GM15510 (cell line): ENCODE results near the gene MCF2L.

Experiments
- POLR2A ChIP-seq: IDR thresholded peaks from 3 replicates; pipeline ENCODE4 v1.6.1; 2011; ENCODE audit warnings: borderline replicate concordance; ENCODE audit not compliant: insufficient read length; ENCODE audit errors: extremely low read depth

Gene MCF2L

GRCh38 chr13:112956571-112957294, 12.3 kb upstream of the MCF2L start:
- no peak for TF ChIP-seq POLR2A

- no peak for TF ChIP-seq POLR2A
Measured at GRCh38 chr13:112957295-112957677, 11.7 kb upstream of the MCF2L start.

- TF ChIP-seq POLR2A, result no peak
Measured at GRCh38 chr13:112958127-112958989, 10.7 kb upstream of the MCF2L start.

- TF ChIP-seq POLR2A, result no peak
Measured at GRCh38 chr13:112959206-112959605, 9.8 kb upstream of the MCF2L start.

- no peak for TF ChIP-seq POLR2A
Measured at GRCh38 chr13:112959701-112960542, 9.1 kb upstream of the MCF2L start.

GRCh38 chr13:112960706-112961105, 8.3 kb upstream of the MCF2L start:
- no peak for TF ChIP-seq POLR2A

- no peak for TF ChIP-seq POLR2A
Measured at GRCh38 chr13:112961457-112962369, 7.3 kb upstream of the MCF2L start.

- no peak for TF ChIP-seq POLR2A
Measured at GRCh38 chr13:112962396-112962795, 6.6 kb upstream of the MCF2L start.

- TF ChIP-seq POLR2A, result no peak
Measured at GRCh38 chr13:112962911-112963625, 5.9 kb upstream of the MCF2L start.

- no peak for TF ChIP-seq POLR2A
Measured at GRCh38 chr13:112963641-112964040, 5.4 kb upstream of the MCF2L start.

- no peak for TF ChIP-seq POLR2A
Measured at GRCh38 chr13:112964971-112965492, 4.0 kb upstream of the MCF2L start.

GRCh38 chr13:112965573-112966115, 3.4 kb upstream of the MCF2L start:
- no peak for TF ChIP-seq POLR2A

GRCh38 chr13:112966776-112967175, 2.2 kb upstream of the MCF2L start:
- no peak for TF ChIP-seq POLR2A

- no peak for TF ChIP-seq POLR2A
Measured at GRCh38 chr13:112967686-112968379, 1.2 kb upstream of the MCF2L start.
